HG03520 (cell line): ENCODE results near the gene TTLL3.
"Not testable (repeated sequence)": the region's sequence is repeated elsewhere in the genome, so short reads cannot be mapped to it uniquely, and the experiment has no call there.

Source experiments
- ATAC-seq: cut with Tn5 transposase; IDR thresholded peaks from one replicate; pipeline ENCODE4 v1.9.1; 2021; ENCODE audit warnings: mild to moderate bottlenecking, moderate library complexity; ENCODE audit not compliant: unreplicated experiment

The TTLL3 gene

DNA sequence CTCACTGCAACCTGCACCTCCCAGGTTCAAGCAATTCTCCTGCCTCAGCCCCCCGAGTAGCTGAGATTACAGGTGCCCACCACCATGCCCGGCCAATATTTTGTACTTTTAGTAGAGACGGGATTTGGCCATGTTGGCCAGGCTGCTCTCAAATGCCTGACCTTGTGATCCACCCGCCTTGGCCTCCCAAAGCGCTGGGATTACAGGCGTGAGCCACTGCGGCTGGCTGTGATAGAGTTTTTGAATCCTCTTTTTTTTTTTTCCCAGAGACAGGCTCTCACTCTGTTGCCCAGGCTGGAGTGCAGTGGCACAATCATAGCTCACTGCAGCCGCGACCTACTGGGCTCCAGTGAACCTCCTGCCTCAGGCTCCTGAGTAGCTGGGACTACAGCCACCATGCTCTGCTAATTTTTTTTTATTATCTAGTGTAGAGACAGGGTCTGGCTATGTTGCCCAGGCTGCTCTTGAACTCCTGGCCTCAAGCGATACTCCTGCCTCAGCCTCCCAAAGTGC is 55.1 kb downstream of the TTLL3 start:
- ATAC-seq: not testable (repeated sequence)

DNA sequence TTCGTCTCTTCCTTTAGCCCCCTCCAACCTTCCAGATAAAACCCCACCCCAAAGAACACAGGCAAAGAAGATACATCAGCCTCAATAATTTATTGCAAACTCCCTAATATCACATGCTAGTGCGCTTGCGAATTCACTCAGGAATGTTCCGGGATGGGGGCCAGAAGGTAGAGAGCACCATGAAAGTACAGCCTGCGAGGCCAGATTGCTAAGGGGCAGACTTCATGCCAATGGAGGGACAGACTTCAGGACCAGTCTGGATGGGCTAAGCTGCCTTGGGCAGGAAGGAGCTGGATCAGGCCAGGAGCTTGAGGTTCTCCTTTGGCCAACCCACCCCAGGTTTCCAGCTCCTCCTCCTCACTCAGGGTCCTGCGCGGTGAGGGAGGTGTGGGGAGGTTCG is 56.6 kb downstream of the TTLL3 start:
- ATAC-seq: no peak

DNA sequence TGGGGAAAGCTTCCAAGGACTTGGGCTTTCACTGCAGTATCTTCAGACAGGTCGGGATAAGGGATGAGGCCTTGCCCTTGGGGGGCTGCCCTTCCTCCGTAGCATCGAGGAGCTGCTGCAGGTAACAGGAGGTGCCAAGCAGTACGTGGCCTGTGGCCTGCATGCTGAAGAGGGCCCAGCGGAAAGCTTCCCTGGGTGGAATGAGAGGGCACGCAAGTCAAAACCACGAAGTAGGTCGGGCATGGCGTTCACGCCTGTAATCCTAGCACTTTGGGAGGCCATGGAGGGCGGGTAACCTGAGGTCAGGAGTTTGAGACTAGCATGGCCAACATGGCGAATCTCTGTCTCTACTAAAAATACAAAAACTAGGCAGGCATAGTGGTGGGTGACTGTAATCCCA is 57.0 kb downstream of the TTLL3 start:
- no peak for ATAC-seq

DNA sequence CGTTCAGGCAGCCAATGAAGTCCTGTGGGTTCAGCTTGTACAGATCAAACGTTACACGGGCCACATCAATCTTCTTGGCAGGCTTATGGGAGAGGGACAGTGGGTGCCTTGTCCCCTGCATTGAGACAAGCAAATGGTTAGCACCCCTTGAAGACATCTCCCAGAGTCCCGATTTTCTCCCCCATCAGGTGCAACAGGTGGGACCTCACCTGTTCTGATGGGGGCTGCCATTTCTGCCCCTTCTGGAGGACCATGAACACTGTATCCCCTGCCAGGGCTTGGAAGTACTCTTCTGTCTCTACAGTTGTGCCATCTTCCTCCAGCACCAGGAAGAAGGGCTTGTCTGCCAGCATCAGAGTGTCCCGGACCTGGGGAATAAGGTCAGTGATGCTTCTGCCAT is 59.9 kb downstream of the TTLL3 start:
- ATAC-seq: no peak

DNA sequence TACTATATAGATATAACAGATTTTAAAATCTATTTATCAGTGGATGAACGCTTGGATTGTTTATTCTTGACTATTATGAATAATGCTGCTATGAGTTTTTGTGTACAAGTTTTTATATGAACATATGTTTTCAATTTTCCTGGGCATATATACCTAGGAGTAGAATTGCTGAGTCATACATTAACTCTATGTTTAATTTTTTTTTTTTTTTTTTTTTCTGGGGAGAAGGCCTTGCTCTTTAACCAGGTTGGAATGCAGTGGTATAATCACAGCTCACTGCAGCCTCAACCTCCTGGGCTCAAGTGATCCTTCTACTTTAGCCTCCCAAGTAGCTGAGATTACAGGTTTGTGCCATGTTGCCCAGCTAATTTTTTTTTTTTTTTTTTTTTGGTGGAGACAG is 60.9 kb downstream of the TTLL3 start:
- no peak for ATAC-seq

DNA sequence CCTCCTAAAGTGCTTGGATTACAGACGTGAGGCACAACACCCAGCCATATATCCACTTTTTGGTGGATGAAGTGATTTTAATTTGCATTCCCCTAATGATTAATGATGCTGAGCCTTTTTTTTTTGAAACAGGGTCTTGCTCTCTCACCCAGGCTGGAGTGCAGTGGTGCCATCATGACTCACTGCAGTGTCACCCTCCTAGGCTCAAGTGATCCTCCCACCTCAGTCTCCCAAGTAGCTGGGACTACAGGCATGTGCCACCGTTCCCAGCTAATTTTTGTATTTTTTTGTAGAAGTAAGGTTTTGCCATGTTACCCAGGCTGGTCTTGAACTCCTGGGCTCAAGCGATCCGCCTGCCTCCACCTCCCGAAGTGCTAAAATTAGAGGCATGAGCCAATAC is 62.0 kb downstream of the TTLL3 start:
- ATAC-seq: not testable (repeated sequence)

DNA sequence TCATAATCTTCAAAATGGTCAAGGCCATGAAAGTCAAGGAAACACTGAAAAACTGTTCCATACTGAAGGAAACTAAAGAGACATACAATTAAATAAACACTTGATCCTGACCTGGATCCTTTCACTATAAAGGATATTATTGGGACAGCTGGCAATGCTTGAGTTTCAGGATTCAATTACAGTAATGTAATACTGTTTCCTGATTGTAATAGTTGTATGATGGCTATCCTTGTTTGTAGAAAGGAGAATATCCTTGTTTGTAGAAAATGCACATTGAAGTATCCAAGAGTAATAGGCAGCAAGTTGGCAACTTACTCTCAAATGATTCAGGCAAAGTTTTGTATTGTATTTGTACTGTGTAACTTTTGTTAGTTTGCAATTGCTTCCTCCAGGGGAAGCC is 65.4 kb downstream of the TTLL3 start:
- ATAC-seq: no peak

DNA sequence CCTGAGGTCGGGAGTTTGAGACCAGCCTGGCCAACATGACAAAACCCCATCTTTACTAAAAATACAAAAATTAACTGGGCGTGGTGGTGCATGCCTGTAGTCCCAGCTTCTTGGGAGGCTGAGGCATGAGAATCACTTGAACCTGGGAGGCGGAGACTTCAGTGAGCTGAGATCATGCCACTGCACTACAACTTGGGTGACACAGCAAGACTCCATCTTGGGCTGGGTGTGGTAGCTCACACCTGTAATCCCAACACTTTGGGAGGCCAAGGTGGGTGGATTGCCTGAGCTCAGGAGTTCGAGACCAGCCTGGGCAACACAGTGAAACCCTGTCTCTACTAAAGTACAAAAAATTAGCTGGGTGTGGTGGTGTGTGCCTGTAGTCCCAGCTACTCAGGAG is 66.2 kb downstream of the TTLL3 start:
- ATAC-seq: not testable (repeated sequence)

DNA sequence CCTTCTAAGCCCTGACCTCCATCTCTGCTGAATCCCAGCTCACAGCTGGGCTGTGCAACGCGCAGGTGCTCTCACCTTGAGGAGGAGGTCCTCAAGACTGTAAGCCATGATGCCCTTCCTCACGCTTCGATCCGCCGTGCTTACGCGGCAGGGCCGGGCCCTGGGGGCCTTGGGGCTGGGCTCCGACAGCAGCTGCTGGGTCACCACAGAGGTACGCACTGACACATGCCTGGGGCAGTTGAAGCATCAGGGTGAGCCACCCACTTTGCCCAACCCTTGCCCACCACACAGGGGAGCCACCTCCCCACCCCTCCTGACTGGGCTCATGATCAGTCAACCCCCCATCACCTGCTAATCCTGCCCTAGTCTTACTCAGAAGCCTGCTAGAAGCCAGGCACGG is 66.9 kb downstream of the TTLL3 start:
- ATAC-seq: no peak

DNA sequence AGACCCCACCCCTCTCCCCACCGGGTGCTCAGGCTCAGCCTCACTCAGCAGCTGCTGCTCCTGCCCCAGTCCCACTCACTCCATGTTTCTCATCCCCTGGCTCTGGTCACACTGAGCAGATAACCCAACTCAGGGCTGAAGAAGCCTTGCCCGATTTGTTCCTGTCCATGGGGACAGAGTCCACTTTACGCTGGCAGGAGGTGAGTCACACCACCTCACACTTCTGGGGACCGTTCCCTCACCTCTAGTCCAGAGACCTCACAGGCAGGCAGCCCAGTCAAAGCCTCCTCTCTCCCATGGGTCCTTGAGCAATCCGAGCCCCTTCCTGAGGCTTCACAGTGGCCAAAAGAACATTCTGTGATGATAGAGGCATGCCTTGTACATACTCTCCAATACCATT is 68.6 kb downstream of the TTLL3 start:
- ATAC-seq: no peak

DNA sequence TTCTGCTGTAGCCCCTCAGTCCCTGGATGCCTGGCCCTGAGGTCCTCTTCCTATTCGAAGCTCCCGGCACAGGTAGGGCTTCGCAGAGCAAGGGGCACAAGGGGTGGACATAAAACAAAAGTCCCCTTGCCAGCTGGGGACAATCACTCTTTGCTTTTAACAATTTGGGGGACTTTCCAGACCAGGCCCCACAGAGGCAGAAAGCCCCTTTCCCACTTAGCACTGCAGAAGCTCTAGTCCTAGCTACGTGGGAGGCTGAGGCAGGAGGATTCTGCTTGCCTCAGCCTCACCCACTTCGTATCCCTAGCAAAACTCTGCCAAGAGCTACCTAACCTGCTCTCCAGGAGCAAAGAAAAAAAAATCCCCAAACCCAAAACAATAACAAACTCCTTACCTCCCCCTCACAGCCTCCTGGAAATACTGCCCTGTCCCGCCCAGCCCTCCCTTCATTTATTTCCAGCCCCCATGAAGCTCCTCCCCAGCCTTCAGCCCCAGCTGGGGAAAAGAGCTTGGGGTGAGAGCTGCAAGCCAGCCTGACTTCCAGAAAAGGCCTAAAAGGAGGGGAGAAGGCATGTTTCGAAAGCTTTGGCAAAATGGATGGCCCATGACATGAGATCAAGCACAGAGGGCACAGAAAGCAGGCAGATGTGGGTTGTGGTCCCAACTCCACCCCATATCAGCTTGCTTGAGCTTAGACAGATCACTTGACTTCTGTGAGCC is 69.9 kb downstream of the TTLL3 start, which contains the start of gene CIDEC:
CIDEC (minus strand) TSS at position 424 of the 720 bp plus-strand sequence. CDS start 1,767 bp downstream, outside the sequence.
- ATAC-seq: no peak

DNA sequence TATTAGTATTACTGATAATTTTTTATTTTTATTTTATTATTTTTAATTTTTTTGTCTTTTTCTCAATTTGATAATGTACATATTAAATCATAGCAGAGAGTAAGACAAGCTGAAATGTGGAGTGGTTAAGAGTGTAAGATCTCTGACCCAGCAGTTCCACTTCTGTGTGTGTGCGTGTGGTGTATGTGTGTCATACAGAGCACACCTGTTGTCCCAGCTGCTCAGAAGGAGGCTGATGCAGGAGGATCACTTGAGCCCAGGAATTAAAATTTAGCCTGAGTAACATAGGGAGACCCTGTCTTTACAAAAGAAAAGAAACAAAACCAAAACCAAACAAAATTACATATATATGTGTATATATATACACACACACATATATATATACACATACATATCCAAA is 71.4 kb downstream of the TTLL3 start:
- ATAC-seq: no peak

DNA sequence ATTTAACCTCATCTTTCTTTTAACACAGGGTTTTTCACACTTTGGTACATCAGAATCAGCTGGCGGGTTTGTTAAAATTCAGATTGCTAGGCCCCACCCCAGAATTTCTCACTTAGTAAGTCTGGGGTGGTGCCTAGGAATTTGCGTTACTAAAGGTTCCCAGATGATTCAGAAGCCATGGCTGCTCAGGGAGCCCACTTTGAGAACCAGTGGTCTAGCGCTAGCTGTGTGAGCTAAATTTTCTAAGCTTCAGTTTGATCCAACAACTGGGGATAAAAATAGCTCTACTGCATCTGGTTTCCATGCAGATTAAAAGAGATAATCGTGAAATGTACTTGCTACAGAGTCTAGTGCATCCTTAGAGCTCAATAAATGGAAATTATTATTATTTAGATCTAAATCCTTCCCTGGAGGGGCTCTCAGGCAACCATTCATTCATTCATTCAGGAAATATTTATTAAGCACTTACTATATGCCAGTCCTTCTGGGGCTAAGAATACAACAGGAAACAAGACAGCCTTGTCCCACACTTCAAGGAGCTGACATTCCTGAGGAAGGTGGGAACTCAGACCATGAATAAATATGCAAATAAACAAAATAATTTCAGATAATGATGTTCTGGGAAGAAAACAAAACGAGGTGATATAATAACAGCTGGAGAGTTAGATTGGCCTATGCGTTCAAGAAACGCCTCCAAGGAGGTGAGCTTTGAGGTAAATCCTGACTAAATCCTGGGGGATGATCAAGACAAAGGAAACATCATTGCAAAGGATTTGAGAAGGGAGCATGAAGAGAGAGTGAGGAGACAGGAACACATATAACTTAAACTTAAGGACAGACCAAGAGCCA is 73.9 kb downstream of the TTLL3 start:
- ATAC-seq: no peak

DNA sequence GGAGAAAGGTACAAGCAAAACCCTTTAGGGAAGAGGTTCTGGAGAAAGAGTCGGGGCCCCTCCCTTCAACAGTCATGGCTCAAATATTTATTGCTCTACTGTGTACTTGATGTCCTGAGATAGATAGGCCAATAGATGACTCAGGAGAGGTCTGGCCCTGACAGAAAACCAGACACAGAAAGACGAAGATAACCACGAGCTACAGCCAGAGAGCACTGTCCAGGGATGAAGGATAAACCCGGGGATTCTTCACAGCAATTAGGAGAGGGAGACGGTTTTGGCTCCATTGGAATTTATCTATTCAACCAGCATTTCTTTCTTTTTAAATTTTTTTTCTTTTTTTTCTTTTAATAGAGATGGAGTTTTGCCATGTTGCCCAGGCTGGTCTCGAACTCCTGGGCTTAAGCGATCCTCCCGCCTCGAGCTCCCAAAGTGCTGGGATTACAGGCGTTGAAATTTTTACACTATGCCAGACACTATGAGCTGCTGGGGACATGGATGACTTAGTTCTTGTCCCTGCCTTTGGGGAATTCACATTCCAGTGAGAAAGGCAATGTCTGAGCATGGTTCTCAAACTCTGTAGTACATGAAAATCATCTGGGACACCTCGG is 74.6 kb downstream of the TTLL3 start:
- ATAC-seq: no peak
